Endothelial cell of umbilical vein (primary cell): ENCODE measurements around the gene SFI1. TPM values are rescaled to one million over a fixed set of nuclear protein-coding genes. Genes with fewer than 3 reads are reported as not detected.

Experiments used
- BruUV-seq: library from RNA; stranded (reverse); fragments of 400-500 nt; replicated peaks from 2 replicates; lab custom pipeline; 2021; lab: Mats Ljungman, UMichigan
- CTCF ChIA-PET: fragments of 300-600, 350-600 bp; sonication (Branson Sonifier 250); formaldehyde crosslinking; loops from one replicate; lab custom pipeline; 2021; ENCODE audit warnings: antibody characterized with exemption, inconsistent platforms; lab: Charles Lee
- POLR2A ChIA-PET: fragments of 300-600, 350-600 bp; sonication (Branson Sonifier 250); formaldehyde crosslinking; loops from one replicate; lab custom pipeline; 2021; ENCODE audit warnings: antibody characterized with exemption, inconsistent platforms; lab: Charles Lee
- DNase-seq: peaks from one replicate; pipeline ENCODE4 v3.0.0-alpha.2; 2011; ENCODE audit warnings: low read depth, low spot score
- FAIRE-seq: peaks from 2 replicates; lab custom pipeline; 2011; peaks lifted over from hg19 to GRCh38; lab: Jason Lieb, UNC
- H2AFZ ChIP-seq: 2 replicates; pipeline ENCODE4 v1.6.0; 2012; ENCODE audit warnings: low read depth, low read length, control low read depth, inconsistent platforms
- H3K27ac ChIP-seq: 2 replicates; pipeline ENCODE4 v1.5.1; 2011; ENCODE audit warnings: low read depth, mild to moderate bottlenecking, control low read depth, low read length, moderate library complexity; ENCODE audit not compliant: insufficient read depth
- H3K27me3 ChIP-seq, 2 experiments: 2 replicates each; pipeline versions ENCODE4 v1.6.0 to v1.6.1; 2011; ENCODE audit warnings: low read length in 2 of 2, mixed read lengths in 1 of 2; ENCODE audit not compliant: control insufficient read depth in 2 of 2, insufficient read depth in 2 of 2
- H3K36me3 ChIP-seq, 2 experiments: 2 replicates in 1 of 2; 3 replicates in 1 of 2; pipeline ENCODE4 v1.5.1; 2011; ENCODE audit warnings: low read length in 2 of 2, mild to moderate bottlenecking in 1 of 2, moderate library complexity in 1 of 2; ENCODE audit not compliant: control insufficient read depth in 2 of 2, insufficient read depth in 2 of 2; ENCODE audit errors: extremely low read depth in 1 of 2
- H3K4me1 ChIP-seq: 3 replicates; pipeline ENCODE4 v1.5.1; 2011; ENCODE audit warnings: mild to moderate bottlenecking, low read length; ENCODE audit not compliant: control insufficient read depth, insufficient read depth; ENCODE audit errors: extremely low read depth
- H3K4me2 ChIP-seq: 2 replicates; pipeline ENCODE4 v1.6.1; 2011; ENCODE audit warnings: low read length, control low read depth, mixed read lengths; ENCODE audit not compliant: insufficient read depth
- H3K4me3 ChIP-seq, 3 experiments: fragments of 200-600 bp in 1 of 3; sonication (generic), shearing (Covaris generic) in 1 of 3; replicated peaks in 1 of 3; 2 replicates each; pipeline ENCODE4 v1.5.1; 2011 to 2016; ENCODE audit warnings: control low read depth in 3 of 3, low read length in 3 of 3, mild to moderate bottlenecking in 2 of 3, inconsistent platforms in 1 of 3, low read depth in 1 of 3, moderate library complexity in 1 of 3; ENCODE audit not compliant: insufficient read depth in 1 of 3
- H3K79me2 ChIP-seq: 2 replicates; pipeline ENCODE4 v1.6.0; 2012; ENCODE audit warnings: low read length, inconsistent platforms; ENCODE audit not compliant: control insufficient read depth, insufficient read depth
- H3K9ac ChIP-seq: replicated peaks from 2 replicates; pipeline ENCODE3; 2011; ENCODE audit warnings: low read length, control low read depth; ENCODE audit not compliant: insufficient read depth; ENCODE audit errors: extremely low read depth
- H3K9me1 ChIP-seq: replicated peaks from 3 replicates; pipeline ENCODE4 v1.6.0; 2011; ENCODE audit warnings: mild to moderate bottlenecking, low read length; ENCODE audit not compliant: control insufficient read depth, insufficient read depth; ENCODE audit errors: extremely low read depth
- H3K9me3 ChIP-seq: replicated peaks from 2 replicates; pipeline ENCODE4 v1.5.1; 2012; ENCODE audit warnings: low read length, inconsistent platforms; ENCODE audit not compliant: control insufficient read depth, insufficient read depth
- H4K20me1 ChIP-seq: replicated peaks from 2 replicates; pipeline ENCODE3; 2011; ENCODE audit warnings: mild to moderate bottlenecking, low read length; ENCODE audit not compliant: control insufficient read depth, insufficient read depth; ENCODE audit errors: extremely low read depth
- CTCF ChIP-seq, 2 donors: IDR thresholded peaks; 1 replicate in 1 of 2; 2 replicates in 1 of 2; pipeline ENCODE4 v1.5.1; 2011; ENCODE audit warnings: low read length in 2 of 2, mild to moderate bottlenecking in 2 of 2, moderate library complexity in 2 of 2, control low read depth in 1 of 2, inconsistent platforms in 1 of 2, low read depth in 1 of 2; ENCODE audit not compliant: insufficient read depth in 1 of 2; ENCODE audit errors: extremely low read depth in 1 of 2
- EZH2 ChIP-seq: IDR thresholded peaks from 2 replicates; pipeline ENCODE4 v1.6.1; 2012; ENCODE audit warnings: borderline replicate concordance, low read depth, mild to moderate bottlenecking, moderate library complexity, low read length, inconsistent platforms; ENCODE audit not compliant: severe bottlenecking
- FOS ChIP-seq: IDR thresholded peaks from 2 replicates; pipeline ENCODE4 v1.6.1; 2011; ENCODE audit warnings: mild to moderate bottlenecking, low read length, moderate library complexity, borderline replicate concordance; ENCODE audit not compliant: insufficient read depth
- GATA2 ChIP-seq: IDR thresholded peaks from 2 replicates; pipeline ENCODE4 v1.7.0; 2011; ENCODE audit warnings: low read depth, mild to moderate bottlenecking, moderate library complexity, mixed read lengths, low read length; ENCODE audit not compliant: insufficient read length, insufficient read depth
- JUN ChIP-seq: IDR thresholded peaks from 2 replicates; pipeline ENCODE4 v1.6.1; 2011; ENCODE audit warnings: borderline replicate concordance, low read depth; ENCODE audit not compliant: insufficient read length, insufficient read depth
- MAX ChIP-seq: IDR thresholded peaks from 2 replicates; pipeline ENCODE4 v1.6.1; 2011; ENCODE audit not compliant: insufficient read depth, insufficient read length
- MYC ChIP-seq: IDR thresholded peaks from one replicate; pipeline ENCODE4 v1.6.1; 2011; ENCODE audit warnings: mild to moderate bottlenecking, low read depth, low read length
- POLR2A ChIP-seq: IDR thresholded peaks from 2 replicates; pipeline ENCODE4 v1.6.1; 2012; ENCODE audit warnings: low read depth, mild to moderate bottlenecking, control low read depth, low read length
- POLR2AphosphoS5 ChIP-seq: IDR thresholded peaks from 2 replicates; pipeline ENCODE4 v1.6.1; 2012; ENCODE audit warnings: low read depth, mild to moderate bottlenecking, control low read depth, low read length, moderate library complexity; ENCODE audit not compliant: insufficient read depth
- dilution Hi-C: fragments of 300-500 bp; cut with MboI; formaldehyde crosslinking; loops from one replicate; pipeline ENCODE4 v1.15.0; 2019; ENCODE audit warnings: low sequenced_read_pairs; ENCODE audit not compliant: extremely low pct_ligation_motif_present
- intact Hi-C: fragments of 100-400 bp; cut with micrococcal nuclease; formaldehyde crosslinking; loops from one replicate; pipeline ENCODE4 v1.10.0; 2022
- polyA plus RNA-seq, 4 experiments: library from polyadenylated mRNA; depleted of rRNA in 3 of 4; stranded (reverse) in 3 of 4; unstranded in 1 of 4; fragments of >200 nt; gene quantifications; 2 replicates each; pipeline versions ENCODE4 v1.2.1 to v1.2.3, GENCODE V29; 2011 to 2012; ENCODE audit warnings: missing spikeins in 1 of 4
- total RNA-seq: library from RNA; stranded (reverse); gene quantifications from 2 replicates; pipeline ENCODE4 v1.2.3, GENCODE V29; 2021

Gene SFI1
- total and polyA plus RNA-seq, 2 donors (not counting 3 experiments of a cell fraction or from before 2014, with no cell fraction given), result 12.5 to 46.4 TPM

GRCh38 chr22:31651664-31652063 lies 155.3 kb downstream of the SFI1 start:
- intact Hi-C loops (no loop called here), dilution Hi-C loops (no loop called here)
- ChIA-PET POLR2A (no interaction called here), CTCF (no interaction called here)
- FAIRE-seq (peak; percentile 52), DNase-seq (no peak)
- no peak overlapping the region for H3K27ac ChIP-seq
- peaks cover 16% of the 10 kb centered on the region for H3K4me1 ChIP-seq
- H3K79me2 ChIP-seq, result peaks cover 47% of the 10 kb centered on the region
- peaks cover 0 to 2% of the 10 kb centered on the region in 2 experiments for H3K36me3 ChIP-seq
- no peaks in the 10 kb centered on the region for H3K27me3 ChIP-seq
- BruUV-seq, result no TSS peak
- H3K9ac ChIP-seq, result no peak overlapping the region
- H2AFZ ChIP-seq, result no peak overlapping the region
- no peak overlapping the region for H3K4me3 ChIP-seq
- no peak overlapping the region for H3K4me2 ChIP-seq
- no peak for TF ChIP-seq MYC
- no peak for TF ChIP-seq POLR2AphosphoS5
- TF ChIP-seq FOS, result no peak
- no peak for TF ChIP-seq MAX
- no peak for TF ChIP-seq EZH2
- TF ChIP-seq POLR2A, result no peak
- TF ChIP-seq GATA2, result no peak
- TF ChIP-seq JUN, result no peak
- H3K9me3 ChIP-seq, result no peaks in the 10 kb centered on the region
- no peaks in the 10 kb centered on the region for H3K9me1 ChIP-seq
- H4K20me1 ChIP-seq, result no peaks in the 10 kb centered on the region

GRCh38 chr22:31652088-31652487 lies 155.8 kb downstream of the SFI1 start:
- no peaks in the 10 kb centered on the region for H3K9me1 ChIP-seq
- DNase-seq, result no peak
- H2AFZ ChIP-seq, result no peak overlapping the region
- no peak for FAIRE-seq
- H3K36me3 ChIP-seq, result peaks cover 0 to 2% of the 10 kb centered on the region in 2 experiments
- H3K4me3 ChIP-seq, result no peak overlapping the region
- dilution Hi-C loops, result no loop called here
- POLR2A ChIA-PET, result no interaction called here
- H3K4me2 ChIP-seq, result no peak overlapping the region
- no peaks in the 10 kb centered on the region for H4K20me1 ChIP-seq
- TF ChIP-seq CTCF (IDR thresholded peaks at IDR 0.05; ENCODE audit: extremely low read depth in 1 of 2, insufficient read depth in 1 of 2, low read depth in 1 of 2, low read length in 2 of 2) (no peak), JUN (no peak), FOS (no peak), MYC (no peak), EZH2 (no peak), MAX (no peak), GATA2 (no peak), POLR2AphosphoS5 (no peak), POLR2A (no peak)
- no TSS peak for BruUV-seq
- CTCF ChIA-PET, result no interaction called here
- H3K27ac ChIP-seq, result no peak overlapping the region
- no peak overlapping the region for H3K9ac ChIP-seq
- H3K79me2 ChIP-seq, result peaks cover 50% of the 10 kb centered on the region
- H3K4me1 ChIP-seq, result peaks cover 12% of the 10 kb centered on the region
- intact Hi-C loops, result no loop called here
- H3K9me3 ChIP-seq, result no peaks in the 10 kb centered on the region
- no peaks in the 10 kb centered on the region for H3K27me3 ChIP-seq
